SIG-M5 (cell line): Measurements from ENCODE around the gene CYTIP.

Source experiments
- DNase-seq: peaks from one replicate; lab custom pipeline; 2025; lab: John Stamatoyannopoulos, UW

CYTIP gene

DNA sequence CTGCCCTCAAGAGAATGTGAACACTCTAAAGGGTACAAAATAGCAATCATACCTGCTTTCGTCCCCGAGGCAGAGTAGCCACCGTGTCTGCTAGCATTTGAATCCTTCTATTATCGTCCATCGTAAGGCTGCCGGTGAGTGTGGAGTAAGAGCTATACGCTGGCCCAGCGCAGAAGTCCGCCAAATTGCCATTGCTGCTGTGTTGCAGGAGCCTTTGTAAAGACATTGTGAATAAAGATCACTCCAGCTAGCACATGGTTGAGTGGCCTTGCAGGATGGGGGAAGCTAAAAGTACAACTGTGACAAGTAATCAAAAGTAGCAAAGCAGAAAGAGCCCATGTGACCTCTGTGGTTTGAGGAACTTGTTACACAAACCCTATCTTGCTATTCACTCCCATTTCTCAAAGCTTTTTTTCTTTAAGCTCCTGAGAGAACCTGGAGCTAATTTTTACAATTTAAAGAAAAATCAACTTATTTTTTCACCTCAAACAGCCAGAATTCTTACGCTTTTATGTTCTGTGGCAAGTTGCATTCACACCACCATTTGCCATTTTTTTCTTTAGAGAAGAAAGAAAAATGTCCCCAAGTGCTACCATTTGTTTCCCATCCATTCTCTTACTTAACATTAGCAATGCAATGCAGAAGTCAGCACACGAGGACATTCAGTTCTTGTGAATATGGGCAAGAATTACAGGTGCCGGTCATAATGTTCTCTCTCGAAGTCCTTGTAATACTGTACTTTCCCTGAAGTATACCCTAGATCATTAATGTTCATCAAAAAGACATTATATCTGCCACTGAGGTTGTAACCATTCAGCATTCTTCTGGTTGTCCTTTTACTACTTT is at the start of gene CYTIP:
Gene CYTIP (minus strand): TSS at position 295 of the 846 bp plus-strand sequence. CDS start 69 bp downstream, at position 226.
- peak; percentile 52 for DNase-seq

DNA sequence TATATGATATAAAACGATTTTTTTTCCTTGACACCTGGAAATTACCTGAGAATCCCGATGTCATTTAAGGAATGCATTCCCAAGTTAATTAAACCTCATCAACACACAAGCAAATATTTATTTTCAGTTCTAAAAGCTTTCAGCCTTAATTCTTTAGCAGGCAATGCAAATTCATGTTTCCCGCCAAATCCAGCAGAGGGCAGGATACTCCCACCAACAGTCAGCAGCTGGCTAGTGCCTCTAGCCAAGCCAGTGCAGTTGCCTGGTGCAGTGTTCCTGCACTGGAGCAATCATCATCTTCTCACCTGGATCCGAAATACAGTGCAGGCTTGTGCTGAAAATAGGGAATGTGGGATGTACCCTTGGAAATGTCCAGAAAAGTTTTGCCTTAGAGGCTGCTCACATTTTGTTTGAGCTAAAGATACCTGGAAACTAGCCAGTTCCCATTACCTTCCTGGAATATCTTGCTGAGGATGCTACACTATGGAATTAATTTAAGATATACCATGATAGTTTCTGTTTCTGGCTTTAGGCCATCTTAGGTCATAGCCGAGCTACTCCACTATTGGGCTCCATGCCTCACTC is 48.4 kb upstream of the CYTIP start:
- no peak for DNase-seq

GRCh38 chr2:157489983-157490382 is 46.1 kb upstream of the CYTIP start:
- DNase-seq = no peak

DNA sequence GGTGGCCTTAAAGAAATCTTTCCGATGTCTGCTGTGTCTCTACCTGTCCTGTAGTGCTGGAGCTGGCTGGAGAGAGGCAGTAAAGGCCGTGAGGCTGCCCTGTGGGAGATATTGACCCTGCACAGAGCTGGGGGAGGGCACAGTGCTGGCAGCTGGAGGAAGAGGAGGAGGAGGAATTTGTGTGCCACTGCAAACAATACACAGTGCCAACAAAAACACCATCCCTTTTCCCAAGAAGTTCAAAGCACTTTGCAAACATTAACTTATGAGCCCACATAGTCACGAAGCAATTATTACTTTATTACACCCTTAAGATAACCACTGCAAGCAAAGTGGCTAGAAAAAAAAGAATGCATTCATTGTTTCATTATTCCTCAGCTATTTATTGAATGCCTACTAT is 45.0 kb upstream of the CYTIP start:
- no peak for DNase-seq

DNA sequence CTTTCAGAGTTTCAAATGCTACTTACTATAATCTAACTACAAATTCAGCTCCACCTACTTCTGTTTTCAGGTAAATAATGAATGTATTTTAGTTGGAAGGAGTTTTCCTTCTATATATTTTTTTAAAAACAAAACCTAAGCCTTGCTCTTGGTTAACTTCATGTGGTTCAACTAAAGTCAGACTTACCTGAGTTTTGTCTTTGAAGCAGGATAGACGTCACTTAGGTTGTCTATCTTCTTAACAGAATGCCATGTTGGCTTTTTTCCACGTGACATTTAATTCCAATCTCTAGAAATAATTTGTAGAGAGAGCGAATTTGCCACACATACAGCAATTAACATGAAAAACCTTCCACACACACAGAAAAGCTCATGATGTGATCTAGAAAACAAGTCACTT is 43.9 kb upstream of the CYTIP start:
- DNase-seq = no peak

DNA sequence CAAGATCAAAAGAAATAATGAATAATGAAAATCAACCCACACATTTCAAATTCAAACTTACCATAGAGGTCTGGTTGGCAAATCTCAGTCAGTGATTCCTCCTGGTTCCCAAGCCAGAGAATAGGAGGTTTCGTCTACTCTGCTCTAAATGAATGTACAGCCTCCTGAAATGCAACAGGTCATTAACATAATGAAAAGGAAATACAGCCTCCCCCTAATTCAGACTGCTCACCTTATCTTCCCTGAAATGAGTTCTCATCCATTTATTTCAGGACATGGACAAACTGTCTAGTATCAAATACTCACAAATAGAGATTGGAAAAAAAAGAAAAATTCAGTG is 43.4 kb upstream of the CYTIP start:
- no peak for DNase-seq

DNA sequence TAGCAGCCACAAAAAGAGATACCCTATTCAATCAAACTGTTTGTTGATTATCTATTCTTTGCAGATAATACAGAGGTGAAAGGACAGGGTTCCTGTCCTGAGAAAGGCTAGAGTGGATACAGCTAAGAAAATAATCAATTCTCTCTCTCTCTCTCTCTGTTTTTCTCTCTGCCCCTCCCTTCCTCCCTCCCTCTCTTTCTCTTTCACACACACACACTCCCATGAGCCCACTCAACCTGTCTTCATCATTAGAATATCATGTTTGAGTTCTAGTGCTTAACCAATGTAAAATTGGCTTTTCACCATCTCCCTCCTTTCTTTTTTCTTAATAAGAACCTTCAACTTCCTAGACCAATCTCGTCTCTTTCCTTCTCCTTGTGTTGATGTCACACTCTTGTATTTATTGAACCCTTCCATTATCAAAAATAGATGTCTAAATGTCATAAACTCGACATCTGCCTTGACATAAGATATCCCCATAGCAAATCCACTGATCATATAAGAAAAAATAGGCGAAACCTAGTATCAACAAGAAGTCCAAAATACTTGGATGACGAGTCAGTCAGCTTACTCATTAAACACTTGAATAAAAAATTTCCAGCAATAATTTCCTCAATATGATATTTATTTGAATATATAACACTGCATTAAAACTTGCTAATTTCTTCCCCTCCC is 42.8 kb upstream of the CYTIP start:
- no peak for DNase-seq

GRCh38 chr2:157480182-157480961 is 36.5 kb upstream of the CYTIP start:
- DNase-seq = no peak

DNA sequence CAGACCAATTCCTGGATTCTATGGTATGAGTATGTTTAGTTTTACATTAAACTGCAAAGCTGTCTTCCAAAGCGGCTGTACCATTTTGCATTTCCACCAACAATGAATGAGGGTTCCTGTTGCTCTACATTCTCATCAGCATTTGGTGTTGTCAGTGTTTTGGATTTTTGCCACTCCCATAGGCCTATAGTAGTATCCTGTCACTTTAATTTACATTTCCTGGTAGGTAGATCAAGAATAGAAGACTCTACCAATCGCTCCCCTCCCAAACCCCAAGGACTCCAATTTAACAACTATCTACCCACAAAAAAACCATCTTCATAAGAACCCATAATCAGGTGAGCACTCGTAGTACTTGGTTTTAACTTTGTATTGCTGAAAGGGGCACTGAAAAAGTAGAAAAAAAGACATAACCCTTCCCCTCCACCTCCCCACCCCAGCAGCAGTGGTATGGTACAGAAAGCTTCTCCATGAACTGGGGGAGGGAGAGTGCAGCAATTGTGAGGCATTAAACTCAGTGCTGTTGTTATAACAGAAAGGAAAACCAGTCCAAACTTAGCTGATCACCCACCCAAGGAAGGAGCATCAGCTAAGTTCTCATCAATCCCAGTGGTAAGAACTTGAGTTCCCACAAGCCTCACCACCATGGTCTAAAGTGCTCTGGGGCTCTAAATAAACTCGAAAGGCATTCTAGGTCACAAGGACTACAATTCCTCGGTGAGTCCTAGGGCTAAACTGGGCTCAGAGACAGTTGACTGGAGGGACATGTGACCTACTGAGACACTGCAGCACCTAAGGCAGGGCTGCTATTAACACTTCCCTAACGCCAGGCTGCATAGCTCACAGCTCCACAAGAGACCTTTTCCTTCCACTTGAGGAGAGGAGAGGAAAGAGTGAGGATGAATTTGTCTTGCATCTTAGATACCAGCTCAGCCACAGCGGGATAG is 35.5 kb upstream of the CYTIP start:
- DNase-seq = no peak

- no peak for DNase-seq
These were observed 34.0 kb upstream of the CYTIP start for GRCh38 chr2:157477919-157478318.

DNA sequence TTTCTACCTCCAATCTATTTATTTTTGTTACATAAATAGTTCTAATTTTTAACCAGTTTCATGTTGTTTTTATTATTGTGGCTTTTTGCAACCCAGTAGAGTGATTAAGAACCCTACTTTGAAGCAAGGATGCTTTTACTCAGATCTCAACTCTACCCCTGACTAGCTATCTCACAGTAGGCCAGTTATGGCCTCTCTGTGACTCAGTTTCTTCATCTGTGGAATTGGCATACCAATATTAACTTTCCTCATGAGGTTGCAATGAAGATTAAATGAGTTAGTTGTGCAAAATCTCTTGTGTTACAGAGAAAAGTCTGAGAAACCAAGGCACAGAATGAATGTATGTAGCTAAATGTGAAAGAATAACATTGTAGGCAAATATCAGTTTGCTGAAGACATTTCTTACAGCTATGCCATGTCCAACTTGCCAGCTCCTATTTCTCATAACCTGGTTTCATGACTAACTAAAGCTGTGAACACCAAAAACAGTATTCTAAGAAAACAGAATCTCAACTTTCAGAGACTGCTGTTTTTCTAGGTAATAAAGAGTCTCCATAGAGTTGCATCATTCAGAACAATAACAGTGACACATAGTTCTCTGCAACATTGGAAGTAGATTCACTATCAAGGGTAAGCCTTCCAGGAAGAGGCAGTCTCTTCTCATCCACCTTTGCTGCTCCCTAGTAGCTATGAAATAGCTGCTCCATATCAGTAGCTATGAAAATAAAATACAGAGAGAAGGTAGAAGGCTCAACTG is 33.2 kb upstream of the CYTIP start:
- no peak for DNase-seq

DNA sequence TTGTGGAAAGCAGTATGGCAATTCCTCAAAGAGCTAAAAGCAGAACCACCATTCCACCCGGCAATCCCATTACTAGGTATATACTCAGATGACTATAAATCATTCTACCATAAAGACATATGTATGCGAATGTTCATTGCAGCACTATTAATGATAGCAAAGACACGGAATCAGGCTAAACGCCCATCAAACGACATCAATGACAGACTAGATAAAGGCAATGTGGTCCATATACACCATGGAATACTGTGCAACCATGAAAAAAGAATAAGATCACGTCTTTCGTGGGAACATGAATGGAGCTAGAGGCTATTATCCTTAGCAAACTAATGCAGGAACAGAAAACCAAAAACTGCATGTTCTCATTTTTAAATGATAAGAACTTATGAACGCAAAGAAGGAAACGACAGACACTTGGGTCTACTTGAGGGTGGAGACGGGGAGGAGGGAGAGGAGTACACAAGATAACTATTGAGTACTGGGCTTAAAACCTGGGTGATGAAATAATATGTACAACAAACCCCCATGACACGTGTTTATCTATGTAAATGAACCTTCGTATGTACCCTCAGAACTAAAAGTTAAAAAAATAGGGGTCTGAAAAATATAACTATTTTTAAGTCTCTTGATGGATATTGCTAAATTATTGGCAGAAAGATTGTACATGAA is 32.0 kb upstream of the CYTIP start:
- DNase-seq = no peak

GRCh38 chr2:157473581-157473980 is 29.7 kb upstream of the CYTIP start:
- DNase-seq = no peak

DNA sequence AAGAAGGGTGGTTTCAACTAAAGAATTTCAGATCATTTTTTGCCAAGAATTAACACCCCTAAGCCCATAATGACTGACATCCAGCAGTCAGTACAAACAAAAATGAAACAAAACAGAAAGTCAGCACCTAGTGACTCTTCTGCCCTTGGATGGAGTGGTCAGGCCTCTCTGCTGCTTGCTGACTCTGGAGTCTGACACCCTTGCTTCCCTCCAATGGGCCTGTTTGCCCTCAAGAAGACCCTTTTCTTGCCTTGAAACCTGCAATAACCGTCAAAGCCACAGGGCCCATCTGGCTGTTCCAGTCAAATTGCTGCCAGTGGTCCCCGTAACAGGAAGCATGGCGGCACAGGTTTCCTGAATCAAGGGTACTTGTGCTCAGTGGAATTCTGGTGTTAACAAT is 27.2 kb upstream of the CYTIP start:
- DNase-seq = no peak

GRCh38 chr2:157470321-157470720 is 26.4 kb upstream of the CYTIP start:
- no peak for DNase-seq

DNA sequence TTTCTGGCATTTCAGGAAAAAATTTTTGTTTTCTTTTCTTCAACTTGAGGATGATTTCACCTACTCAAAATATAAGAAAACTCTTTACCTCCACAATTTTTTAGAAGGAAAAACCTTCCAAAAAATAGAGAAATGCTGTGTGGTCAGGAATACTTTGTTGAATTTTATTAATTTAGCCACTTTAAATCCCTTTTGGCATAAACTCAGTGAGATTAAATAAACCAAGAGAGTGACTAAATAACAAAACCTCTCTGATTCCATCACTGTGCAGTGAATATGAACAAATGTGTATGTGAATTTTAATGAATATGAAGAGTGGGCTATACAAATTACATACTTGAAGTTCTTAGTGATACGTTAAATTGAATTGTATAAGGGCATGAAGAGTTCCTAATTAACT is 25.8 kb upstream of the CYTIP start:
- DNase-seq = no peak

DNA sequence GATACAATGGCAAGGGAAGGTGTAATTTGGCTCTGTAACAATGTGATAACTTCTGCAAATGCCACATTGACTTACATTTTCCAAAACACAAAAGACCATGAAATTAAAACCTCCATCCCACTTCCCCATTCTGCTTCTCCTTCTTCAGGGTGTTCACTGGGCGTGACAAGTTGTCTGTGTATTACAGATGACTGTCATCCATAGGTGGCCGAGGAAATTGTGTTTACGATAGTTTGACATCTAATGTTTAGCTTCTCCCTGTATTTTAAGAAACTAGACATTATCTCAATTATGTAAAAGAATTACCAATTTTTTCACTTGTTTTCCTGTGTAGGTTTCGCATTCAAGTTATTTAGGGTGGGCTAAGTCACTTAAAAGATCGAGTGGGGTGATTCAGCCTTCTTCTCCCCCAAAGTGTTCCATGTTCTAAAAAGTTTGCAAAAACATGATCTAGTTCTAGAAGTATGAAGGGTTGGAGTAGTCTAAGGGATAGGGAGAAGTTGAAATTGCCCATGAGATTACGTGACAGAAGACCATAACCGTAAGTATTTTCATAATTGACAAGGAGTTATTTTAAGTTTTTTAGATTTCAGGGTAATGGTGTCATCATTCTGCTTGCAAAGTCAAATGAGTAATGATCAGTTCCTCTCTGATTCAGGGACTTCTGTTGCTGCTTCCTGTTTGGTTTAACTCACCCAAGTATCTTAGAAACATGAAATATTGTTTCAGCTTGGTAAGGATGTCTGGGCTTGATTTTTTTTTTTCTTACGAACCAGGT is 25.2 kb upstream of the CYTIP start:
- DNase-seq = peak; percentile 94

- no peak for DNase-seq
These were observed 22.9 kb upstream of the CYTIP start for GRCh38 chr2:157466764-157467163.

GRCh38 chr2:157465554-157465953 is 21.7 kb upstream of the CYTIP start:
- no peak for DNase-seq
